KOPT-K1 (cell line): ENCODE measurements around the gene LRP2.
"Not testable (repeated sequence)": the region's sequence is repeated elsewhere in the genome, so short reads cannot be mapped to it uniquely, and the experiment has no call there.

Experiments
- H3K27ac ChIP-seq: fragments of 200-600 bp; sonication (generic); 2 replicates; pipeline ENCODE4 v1.5.1; 2016; ENCODE audit warnings: antibody characterized with exemption, mild to moderate bottlenecking, low read depth, low read length; ENCODE audit not compliant: poor library complexity, severe bottlenecking
- H3K36me3 ChIP-seq: fragments of 200-600 bp; sonication (generic); 2 replicates; pipeline ENCODE4 v1.5.1; 2017; ENCODE audit warnings: antibody characterized with exemption, mild to moderate bottlenecking, low read length, moderate library complexity; ENCODE audit not compliant: insufficient read depth
- H3K9me3 ChIP-seq: fragments of 200-600 bp; sonication (generic); 2 replicates; pipeline ENCODE4 v1.5.1; 2017; ENCODE audit warnings: antibody characterized with exemption, low read length, mild to moderate bottlenecking; ENCODE audit not compliant: insufficient read depth, poor library complexity, severe bottlenecking

Gene LRP2

DNA sequence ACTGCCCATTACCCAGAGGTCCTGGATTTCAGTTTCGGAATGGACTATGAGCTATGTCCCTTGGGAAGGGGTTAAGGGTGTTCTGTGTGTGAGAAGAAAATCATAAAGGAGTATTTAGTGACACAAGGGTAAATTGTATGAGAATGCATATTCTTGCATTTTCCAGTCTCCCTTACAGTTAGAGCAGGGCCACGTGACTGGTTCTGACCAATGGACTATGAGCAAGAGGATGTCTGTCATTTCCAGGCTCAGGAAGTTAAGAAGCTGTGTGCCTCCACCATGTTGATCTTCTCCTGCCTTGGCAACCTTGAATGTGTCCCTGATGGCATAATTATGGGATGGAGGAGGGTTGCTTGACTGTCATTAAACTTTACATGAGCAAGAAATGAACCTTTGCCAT is 198.0 kb downstream of the LRP2 start:
- no peaks in the 10 kb centered on the region for H3K9me3 ChIP-seq
- no peaks in the 10 kb centered on the region for H3K36me3 ChIP-seq
- no peak overlapping the region for H3K27ac ChIP-seq

- H3K27ac ChIP-seq: no peak overlapping the region
- H3K9me3 ChIP-seq: no peaks in the 10 kb centered on the region
- H3K36me3 ChIP-seq: no peaks in the 10 kb centered on the region
Observed at GRCh38 chr2:169162613-169163012, 199.7 kb downstream of the LRP2 start.

- no peaks in the 10 kb centered on the region for H3K36me3 ChIP-seq
- no peaks in the 10 kb centered on the region for H3K9me3 ChIP-seq
- no peak overlapping the region for H3K27ac ChIP-seq
Observed at GRCh38 chr2:169160926-169161481, 201.3 kb downstream of the LRP2 start.

DNA sequence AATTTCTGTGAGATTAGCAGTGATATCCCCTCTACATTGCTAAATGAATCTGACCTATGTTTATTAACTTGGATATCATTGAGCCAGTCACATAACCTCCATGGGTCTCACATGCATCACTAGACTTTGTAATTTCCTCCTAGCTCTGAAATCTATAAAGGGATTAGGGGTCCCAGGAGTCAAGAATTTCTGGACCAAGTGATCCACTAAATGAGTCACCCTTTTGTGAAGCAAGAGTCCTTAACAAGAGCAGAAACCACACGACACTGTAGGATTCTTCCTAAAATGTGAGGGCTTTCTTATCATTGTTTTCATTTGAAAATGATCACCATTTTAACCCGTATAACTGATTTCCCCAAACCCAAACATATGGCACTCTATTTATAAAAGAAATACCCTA is 202.6 kb downstream of the LRP2 start:
- H3K36me3 ChIP-seq: no peaks in the 10 kb centered on the region
- H3K27ac ChIP-seq: no peak overlapping the region
- H3K9me3 ChIP-seq: no peaks in the 10 kb centered on the region

DNA sequence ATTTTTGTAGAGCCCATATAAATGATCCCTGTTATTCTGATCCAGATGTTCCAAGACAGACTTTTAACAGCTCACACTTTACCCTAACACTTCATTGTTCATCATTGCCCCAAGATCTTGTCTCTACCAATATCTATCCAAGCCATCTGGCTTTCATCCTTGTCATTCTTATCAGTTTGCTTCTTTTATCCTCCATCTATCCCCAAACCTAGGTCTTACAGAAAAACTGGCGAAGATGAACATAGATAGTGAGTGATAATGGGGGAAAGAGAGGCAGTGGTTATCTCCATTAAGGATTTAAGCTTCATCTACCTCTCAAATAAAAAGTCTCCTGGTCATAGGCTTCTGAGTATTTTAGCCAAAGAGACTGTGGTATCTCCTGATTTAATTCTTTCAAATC is 203.5 kb downstream of the LRP2 start:
- Histone ChIP-seq H3K27ac (no peak overlapping the region), H3K9me3 (no peaks in the 10 kb centered on the region), H3K36me3 (no peaks in the 10 kb centered on the region)

GRCh38 chr2:169146220-169146619 is 216.1 kb downstream of the LRP2 start:
- Histone ChIP-seq H3K9me3 (no peaks in the 10 kb centered on the region), H3K36me3 (no peaks in the 10 kb centered on the region), H3K27ac (no peak overlapping the region)

- H3K36me3 ChIP-seq: no peaks in the 10 kb centered on the region
- no peaks in the 10 kb centered on the region for H3K9me3 ChIP-seq
- H3K27ac ChIP-seq: no peak overlapping the region
Observed at GRCh38 chr2:169143998-169144397, 218.3 kb downstream of the LRP2 start.

DNA sequence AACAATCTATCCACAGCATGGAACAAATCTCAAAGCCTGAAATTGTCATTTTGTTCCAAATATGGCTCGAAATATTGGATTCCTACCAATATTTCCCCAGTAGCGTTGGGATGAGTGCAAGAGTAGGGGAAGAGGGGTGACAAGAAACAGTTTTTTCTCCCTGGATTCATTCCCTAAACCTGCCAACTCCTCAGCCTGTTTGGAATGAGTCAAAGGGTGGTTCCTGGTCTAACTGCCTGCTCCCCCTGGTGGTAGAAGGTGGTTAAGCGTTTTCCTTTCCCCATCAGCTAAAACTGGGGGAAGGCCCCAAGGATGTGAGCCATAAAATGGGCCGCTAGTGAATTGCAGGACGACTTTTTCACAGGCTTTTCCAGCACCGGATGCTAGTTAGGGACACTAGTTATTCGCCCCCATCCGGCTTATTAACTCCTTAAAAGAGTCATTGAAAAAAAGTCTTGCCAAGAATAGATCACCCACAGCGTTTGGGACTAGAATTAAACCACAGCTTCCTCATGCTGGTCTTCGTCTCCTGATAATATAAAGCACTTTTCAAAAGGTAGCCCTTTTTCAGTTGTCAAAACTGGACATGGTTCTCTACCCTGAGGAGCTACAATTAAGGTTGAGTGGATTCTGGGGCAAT is 220.5 kb downstream of the LRP2 start:
- no peaks in the 10 kb centered on the region for H3K9me3 ChIP-seq
- no peaks in the 10 kb centered on the region for H3K36me3 ChIP-seq
- H3K27ac ChIP-seq: no peak overlapping the region

GRCh38 chr2:169139993-169140767 is 222.2 kb downstream of the LRP2 start:
- Histone ChIP-seq H3K27ac (no peak overlapping the region), H3K36me3 (no peaks in the 10 kb centered on the region), H3K9me3 (no peaks in the 10 kb centered on the region)

GRCh38 chr2:169139145-169139544 is 223.2 kb downstream of the LRP2 start:
- Histone ChIP-seq H3K36me3 (no peaks in the 10 kb centered on the region), H3K27ac (no peak overlapping the region), H3K9me3 (no peaks in the 10 kb centered on the region)

- Histone ChIP-seq H3K9me3 (no peaks in the 10 kb centered on the region), H3K27ac (no peak overlapping the region), H3K36me3 (no peaks in the 10 kb centered on the region)
Observed at GRCh38 chr2:169137924-169138323, 224.4 kb downstream of the LRP2 start.

- H3K9me3 ChIP-seq: no peaks in the 10 kb centered on the region
- H3K27ac ChIP-seq: no peak overlapping the region
- H3K36me3 ChIP-seq: no peaks in the 10 kb centered on the region
Observed at GRCh38 chr2:169136885-169137534, 225.3 kb downstream of the LRP2 start.

DNA sequence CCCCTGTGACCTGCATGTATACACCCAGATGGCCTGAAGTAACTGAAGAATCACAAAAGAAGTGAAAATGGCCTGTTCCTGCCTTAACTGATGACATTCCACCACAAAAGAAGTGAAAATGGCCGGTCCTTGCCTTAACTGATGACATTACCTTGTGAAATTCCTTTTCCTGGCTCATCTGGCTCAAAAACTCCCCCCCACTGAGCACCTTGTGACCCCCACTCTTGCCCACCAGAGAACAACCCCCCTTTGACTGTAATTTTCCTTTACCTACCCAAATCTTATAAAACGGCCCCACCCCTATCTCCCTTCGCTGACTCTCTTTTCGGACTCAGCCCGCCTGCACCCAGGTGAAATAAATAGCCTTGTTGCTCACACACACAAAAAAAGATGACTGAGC is 225.9 kb downstream of the LRP2 start:
- not testable (repeated sequence) for H3K36me3 ChIP-seq

GRCh38 chr2:169134272-169134671 is 228.1 kb downstream of the LRP2 start:
- H3K9me3 ChIP-seq, H3K27ac ChIP-seq, H3K36me3 ChIP-seq: not testable (repeated sequence)

More for the DNA sequence above, 225.9 kb downstream of the LRP2 start:
- H3K9me3 ChIP-seq, H3K27ac ChIP-seq: not testable (repeated sequence)
